ENCODE results near the gene FEZ2. TPM values are rescaled to one million over a fixed set of nuclear protein-coding genes. Genes with fewer than 3 reads are reported as not detected.

FEZ2 gene
- total and polyA plus RNA-seq, 2 experiments from 2014 or later = 28.0 to 32.9 TPM

GRCh38 chr2:36586672-36587071 lies 11.3 kb downstream of the FEZ2 start:
- Histone ChIP-seq H3K4me2 (no peak overlapping the region), H3K79me2 (replicated peaks; ENCODE audit: insufficient read depth) (peaks cover 26% of the 10 kb centered on the region), H3K9me2 (ENCODE audit: insufficient read depth) (no peaks in the 10 kb centered on the region), H3K4me3 (no peak overlapping the region), H3K27ac (ENCODE audit: low read depth) (no peak overlapping the region), H3K36me3 (ENCODE audit: insufficient read depth) (peaks cover 17% of the 10 kb centered on the region; the same call in 1 of the 2 replicates), H2AFZ (no peak overlapping the region), H4K20me1 (replicated peaks; ENCODE audit: insufficient read depth) (peaks cover 14% of the 10 kb centered on the region), H3F3A (replicated peaks; ENCODE audit: low read depth) (no peaks in the 10 kb centered on the region), H3K27me3 (ENCODE audit: insufficient read depth) (no peaks in the 10 kb centered on the region), H3K4me1 (ENCODE audit: insufficient read depth) (no peaks in the 10 kb centered on the region)
- no peaks in the 10 kb centered on the region for H3K27me3 Mint-ChIP-seq (ENCODE audit: insufficient read depth, low read depth, poor library complexity)
- no peak overlapping the region for H3K4me3 Mint-ChIP-seq
- no peak overlapping the region for H3K27ac Mint-ChIP-seq
- no peaks in the 10 kb centered on the region for H3K4me1 Mint-ChIP-seq
- ATAC-seq = no peak
- DNase-seq (ENCODE audit: low spot score) = no peak
- peaks cover 20% of the 10 kb centered on the region for H3K36me3 Mint-ChIP-seq (ENCODE audit: low read depth)
- no peaks in the 10 kb centered on the region for H3K9me3 Mint-ChIP-seq
- TF ChIP-seq, protein P1, sequence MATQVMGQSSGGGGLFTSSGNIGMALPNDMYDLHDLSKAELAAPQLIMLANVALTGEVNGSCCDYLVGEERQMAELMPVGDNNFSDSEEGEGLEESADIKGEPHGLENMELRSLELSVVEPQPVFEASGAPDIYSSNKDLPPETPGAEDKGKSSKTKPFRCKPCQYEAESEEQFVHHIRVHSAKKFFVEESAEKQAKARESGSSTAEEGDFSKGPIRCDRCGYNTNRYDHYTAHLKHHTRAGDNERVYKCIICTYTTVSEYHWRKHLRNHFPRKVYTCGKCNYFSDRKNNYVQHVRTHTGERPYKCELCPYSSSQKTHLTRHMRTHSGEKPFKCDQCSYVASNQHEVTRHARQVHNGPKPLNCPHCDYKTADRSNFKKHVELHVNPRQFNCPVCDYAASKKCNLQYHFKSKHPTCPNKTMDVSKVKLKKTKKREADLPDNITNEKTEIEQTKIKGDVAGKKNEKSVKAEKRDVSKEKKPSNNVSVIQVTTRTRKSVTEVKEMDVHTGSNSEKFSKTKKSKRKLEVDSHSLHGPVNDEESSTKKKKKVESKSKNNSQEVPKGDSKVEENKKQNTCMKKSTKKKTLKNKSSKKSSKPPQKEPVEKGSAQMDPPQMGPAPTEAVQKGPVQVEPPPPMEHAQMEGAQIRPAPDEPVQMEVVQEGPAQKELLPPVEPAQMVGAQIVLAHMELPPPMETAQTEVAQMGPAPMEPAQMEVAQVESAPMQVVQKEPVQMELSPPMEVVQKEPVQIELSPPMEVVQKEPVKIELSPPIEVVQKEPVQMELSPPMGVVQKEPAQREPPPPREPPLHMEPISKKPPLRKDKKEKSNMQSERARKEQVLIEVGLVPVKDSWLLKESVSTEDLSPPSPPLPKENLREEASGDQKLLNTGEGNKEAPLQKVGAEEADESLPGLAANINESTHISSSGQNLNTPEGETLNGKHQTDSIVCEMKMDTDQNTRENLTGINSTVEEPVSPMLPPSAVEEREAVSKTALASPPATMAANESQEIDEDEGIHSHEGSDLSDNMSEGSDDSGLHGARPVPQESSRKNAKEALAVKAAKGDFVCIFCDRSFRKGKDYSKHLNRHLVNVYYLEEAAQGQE (IDR thresholded peaks at IDR 0.05; ENCODE audit: unreplicated experiment) = no peak
- TF ChIP-seq EZH2 (IDR thresholded peaks at IDR 0.05; ENCODE audit: low read depth, unreplicated experiment) = no peak
- TF ChIP-seq POLR2AphosphoS5 (IDR thresholded peaks at IDR 0.05; ENCODE audit: low read depth) = no peak
- TF ChIP-seq CTCF (conservative IDR thresholded peaks at IDR 0.05; ENCODE audit: low read depth in 2 of 2) = peak in 1 of 2 experiments; percentile 19; a peak in 2 of 4 replicates

GRCh38 chr2:36584148-36584794 lies 13.7 kb downstream of the FEZ2 start:
- no peak for ATAC-seq
- H3K4me3 Mint-ChIP-seq = no peak overlapping the region
- Histone ChIP-seq H3K36me3 (ENCODE audit: insufficient read depth) (peaks cover 27% of the 10 kb centered on the region; the same call in 1 of the 2 replicates), H4K20me1 (replicated peaks; ENCODE audit: insufficient read depth) (peaks cover 9% of the 10 kb centered on the region), H3K9me2 (ENCODE audit: insufficient read depth) (no peaks in the 10 kb centered on the region), H2AFZ (no peak overlapping the region), H3K79me2 (replicated peaks; ENCODE audit: insufficient read depth) (peaks cover 13% of the 10 kb centered on the region; the same call in 1 of the 2 replicates), H3K4me2 (no peak overlapping the region), H3K4me1 (ENCODE audit: insufficient read depth) (no peaks in the 10 kb centered on the region), H3K4me3 (no peak overlapping the region), H3K27ac (ENCODE audit: low read depth) (no peak overlapping the region), H3F3A (replicated peaks; ENCODE audit: low read depth) (no peaks in the 10 kb centered on the region), H3K27me3 (ENCODE audit: insufficient read depth) (no peaks in the 10 kb centered on the region)
- H3K4me1 Mint-ChIP-seq = no peaks in the 10 kb centered on the region
- no peaks in the 10 kb centered on the region for H3K27me3 Mint-ChIP-seq (ENCODE audit: insufficient read depth, low read depth, poor library complexity)
- H3K27ac Mint-ChIP-seq = no peak overlapping the region
- H3K36me3 Mint-ChIP-seq (ENCODE audit: low read depth) = peaks cover 41% of the 10 kb centered on the region
- no peak for DNase-seq (ENCODE audit: low spot score)
- H3K9me3 Mint-ChIP-seq = no peaks in the 10 kb centered on the region
- TF ChIP-seq ZNF114 (CRISPR knock-in tag; IDR thresholded peaks at IDR 0.05) = no peak
- no peak for TF ChIP-seq CREB1 (CRISPR knock-in tag; IDR thresholded peaks at IDR 0.05; ENCODE audit: low read depth)
- no peak for TF ChIP-seq CTCF (conservative IDR thresholded peaks at IDR 0.05; ENCODE audit: low read depth in 2 of 2)
- no peak for TF ChIP-seq STAT1 (IDR thresholded peaks at IDR 0.05; ENCODE audit: unreplicated experiment)
- no peak for TF ChIP-seq EZH2phosphoT487 (IDR thresholded peaks at IDR 0.05; ENCODE audit: unreplicated experiment)
- no peak for TF ChIP-seq NANOG (IDR thresholded peaks at IDR 0.05; ENCODE audit: borderline replicate concordance)
- no peak for TF ChIP-seq POLR2AphosphoS5 (IDR thresholded peaks at IDR 0.05; ENCODE audit: low read depth)
- TF ChIP-seq EZH2 (IDR thresholded peaks at IDR 0.05; ENCODE audit: low read depth, unreplicated experiment) = no peak
- TF ChIP-seq JUNB (IDR thresholded peaks at IDR 0.05; ENCODE audit: unreplicated experiment) = no peak

All from GM23338 (cell line).